Liver (tissue), 9 donors: Measurements from ENCODE around the gene NHS. TPM values are rescaled to one million over a fixed set of nuclear protein-coding genes. Genes with fewer than 3 reads are reported as not detected.

Experiments used
- DNase-seq: peaks from one replicate; pipeline ENCODE4 v3.0.0-alpha.2; 2017; ENCODE audit warnings: low spot score
- H3K27ac ChIP-seq, 2 donors: one replicate each; pipeline ENCODE4 v1.7.0; 2013; ENCODE audit warnings: inconsistent platforms in 2 of 2, low read length in 2 of 2, control low read depth in 1 of 2, low read depth in 1 of 2, mild to moderate bottlenecking in 1 of 2
- H3K27me3 ChIP-seq, 4 donors: one replicate each; pipeline versions ENCODE4 v1.6.1 to v1.7.0; 2013; ENCODE audit warnings: low read length in 3 of 4, inconsistent platforms in 1 of 4, mild to moderate bottlenecking in 1 of 4, moderate library complexity in 1 of 4; ENCODE audit not compliant: control insufficient read depth in 4 of 4, insufficient read depth in 4 of 4
- H3K36me3 ChIP-seq, 4 donors: one replicate each; pipeline versions ENCODE4 v1.6.1 to v1.7.0; 2013; ENCODE audit warnings: low read length in 3 of 4, mild to moderate bottlenecking in 3 of 4, low read depth in 1 of 4, moderate library complexity in 1 of 4; ENCODE audit not compliant: control insufficient read depth in 4 of 4, insufficient read depth in 3 of 4
- H3K4me1 ChIP-seq, 4 donors: one replicate each; pipeline versions ENCODE4 v1.6.1 to v1.7.0; 2013; ENCODE audit warnings: low read length in 3 of 4, mild to moderate bottlenecking in 3 of 4, moderate library complexity in 1 of 4; ENCODE audit not compliant: control insufficient read depth in 4 of 4, insufficient read depth in 4 of 4
- H3K4me3 ChIP-seq, 3 donors: one replicate each; pipeline versions ENCODE4 v1.6.1 to v1.7.0; 2013; ENCODE audit warnings: low read length in 3 of 3, control low read depth in 1 of 3, low read depth in 1 of 3, mild to moderate bottlenecking in 1 of 3
- H3K9ac ChIP-seq, 2 donors: one replicate each; pipeline ENCODE4 v1.7.0; 2013; ENCODE audit warnings: low read length in 2 of 2, mild to moderate bottlenecking in 2 of 2, moderate library complexity in 2 of 2, control low read depth in 1 of 2, low read depth in 1 of 2
- H3K9me3 ChIP-seq, 4 donors: one replicate each; pipeline versions ENCODE4 v1.6.1 to v1.7.0; 2013; ENCODE audit warnings: low read length in 3 of 4; ENCODE audit not compliant: control insufficient read depth in 4 of 4
- EGR1 ChIP-seq, 2 donors: IDR thresholded peaks; 2 replicates each; pipeline ENCODE4 v1.6.1; 2016 to 2018; ENCODE audit warnings: antibody characterized with exemption in 2 of 2, low read depth in 2 of 2
- FOXA1 ChIP-seq: IDR thresholded peaks from 2 replicates; pipeline ENCODE4 v1.6.1; 2016; ENCODE audit warnings: antibody characterized with exemption
- FOXA2 ChIP-seq: IDR thresholded peaks from 2 replicates; pipeline ENCODE4 v1.6.1; 2016; ENCODE audit warnings: antibody characterized with exemption
- GABPA ChIP-seq, 2 donors: IDR thresholded peaks in 1 of 2; conservative IDR thresholded peaks in 1 of 2; 2 replicates each; pipeline ENCODE4 v1.6.1; 2016; ENCODE audit warnings: antibody characterized with exemption in 2 of 2, mild to moderate bottlenecking in 1 of 2, moderate library complexity in 1 of 2
- HNF4A ChIP-seq, 2 donors: conservative IDR thresholded peaks; 2 replicates each; pipeline ENCODE4 v1.6.1; 2016; ENCODE audit warnings: antibody characterized with exemption in 2 of 2, mild to moderate bottlenecking in 2 of 2
- HNF4G ChIP-seq: IDR thresholded peaks from 2 replicates; pipeline ENCODE4 v1.6.1; 2016; ENCODE audit warnings: antibody characterized with exemption
- JUND ChIP-seq, 2 donors: IDR thresholded peaks; 2 replicates each; pipeline ENCODE4 v1.6.1; 2016; ENCODE audit warnings: antibody characterized with exemption in 2 of 2
- NR2F2 ChIP-seq: IDR thresholded peaks from 2 replicates; pipeline ENCODE4 v1.6.1; 2016; ENCODE audit warnings: antibody characterized with exemption
- RAD21 ChIP-seq, 2 donors: IDR thresholded peaks; 2 replicates each; pipeline ENCODE4 v1.6.1; 2016; ENCODE audit warnings: antibody characterized with exemption in 2 of 2, mild to moderate bottlenecking in 2 of 2
- RXRA ChIP-seq, 2 donors: IDR thresholded peaks; 2 replicates each; pipeline ENCODE4 v1.6.1; 2017 to 2018; ENCODE audit warnings: antibody characterized with exemption in 2 of 2, mild to moderate bottlenecking in 1 of 2
- SP1 ChIP-seq: IDR thresholded peaks from 2 replicates; pipeline ENCODE4 v1.6.1; 2018; ENCODE audit warnings: antibody characterized with exemption, mild to moderate bottlenecking
- TAF1 ChIP-seq: conservative IDR thresholded peaks from 2 replicates; pipeline ENCODE4 v1.6.1; 2016; ENCODE audit warnings: antibody characterized with exemption, mild to moderate bottlenecking
- YY1 ChIP-seq: IDR thresholded peaks from 2 replicates; pipeline ENCODE4 v1.6.1; 2016; ENCODE audit warnings: antibody characterized with exemption, mild to moderate bottlenecking
- WGBS: extraction: QIAGEN DNeasy Blood & Tissue Kit; methylation state at CpG from one replicate; pipeline ENCODE4 v1.1.7; 2013; 5-methylcytosine and 5-hydroxymethylcytosine counted together
- polyA plus RNA-seq, 2 donors: library from polyadenylated mRNA; stranded (reverse) in 1 of 2; unstranded in 1 of 2; fragments of 200-250 nt in 1 of 2; fragments of >200 nt in 1 of 2; fragmentation: Nextera tagmentation in 1 of 2; extraction: Ambion mirVana in 1 of 2; gene quantifications; one replicate each; pipeline versions ENCODE4 v1.2.1 to v1.2.3, GENCODE V29; 2013 to 2015
- total RNA-seq, 2 donors: library from RNA; depleted of rRNA; stranded (reverse); fragments of >200 nt; gene quantifications; one replicate each; pipeline ENCODE4 v1.2.3, GENCODE V29; 2014
- TF ChIP-seq, protein P1 (sequence below): IDR thresholded peaks from 2 replicates; pipeline ENCODE4 v1.6.1; 2016; ENCODE audit warnings: antibody characterized with exemption
- TF ChIP-seq, protein P2 (sequence below): IDR thresholded peaks from 2 replicates; pipeline ENCODE4 v1.6.1; 2016; ENCODE audit warnings: antibody characterized with exemption
- TF ChIP-seq, protein P3 (sequence below): fragments of 150-350 bp; IDR thresholded peaks from 2 replicates; pipeline ENCODE4 v1.5.1; 2017; ENCODE audit warnings: improper control_type of control experiment, low read depth, low read length; ENCODE audit not compliant: missing input control
- TF ChIP-seq, protein P4 (sequence below): IDR thresholded peaks from 2 replicates; pipeline ENCODE4 v1.6.1; 2016; ENCODE audit warnings: antibody characterized with exemption, mild to moderate bottlenecking
- TF ChIP-seq, protein P5 (sequence below): IDR thresholded peaks from 2 replicates; pipeline ENCODE4 v1.6.1; 2016; ENCODE audit warnings: antibody characterized with exemption
- donor health status: healthy.
- donor health status: healthy.
- donor health status: healthy.
- donor health status: healthy.
- donor health status: healthy.

Gene NHS
- total and polyA plus RNA-seq, 4 donors = 0.03 to 0.17 (median 0.10) TPM

DNA sequence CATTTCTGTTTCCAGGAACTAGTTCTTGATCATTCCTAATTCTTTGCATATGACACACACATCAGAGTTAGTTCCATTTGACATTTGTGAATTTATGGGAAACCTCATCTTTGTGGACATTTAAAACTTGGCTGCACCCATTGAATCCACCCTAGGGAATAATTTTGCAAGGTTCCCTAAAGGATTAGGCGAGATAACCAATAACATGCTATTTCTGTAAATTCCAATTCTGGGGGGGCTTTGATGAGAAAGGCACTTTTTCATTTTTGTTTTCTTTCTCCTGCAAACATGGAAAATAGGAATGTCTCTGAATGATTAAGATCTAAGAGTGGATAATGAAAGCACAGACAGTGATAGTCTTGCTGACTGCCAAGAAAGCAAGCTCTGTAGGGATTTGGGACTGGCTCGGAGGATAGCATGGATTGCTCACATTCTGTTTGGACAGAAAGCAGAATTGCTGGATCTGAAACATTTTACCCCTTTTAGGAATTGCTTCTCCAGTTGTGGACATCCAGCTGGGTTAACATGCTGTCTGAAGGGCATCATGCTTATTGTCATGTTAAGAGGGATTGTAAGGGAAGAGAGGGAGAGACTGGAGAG, 145.1 kb downstream of the NHS start:
- no peak overlapping the region for H3K4me3 ChIP-seq
- TF ChIP-seq YY1 = no peak
- no peak for TF ChIP-seq TAF1
- TF ChIP-seq NR2F2 = no peak
- no peak for TF ChIP-seq FOXA1
- no peak for TF ChIP-seq HNF4A (conservative IDR thresholded peaks at IDR 0.05)
- no peak for TF ChIP-seq SP1
- no peak for TF ChIP-seq RXRA (IDR thresholded peaks at IDR 0.05)
- no peak for TF ChIP-seq GABPA (IDR thresholded peaks at IDR 0.05 in 1 of 2, conservative IDR thresholded peaks at IDR 0.05 in 1 of 2)
- no peak for TF ChIP-seq EGR1 (IDR thresholded peaks at IDR 0.05; ENCODE audit: low read depth in 2 of 2)
- no peak for TF ChIP-seq HNF4G
- TF ChIP-seq, protein P1, sequence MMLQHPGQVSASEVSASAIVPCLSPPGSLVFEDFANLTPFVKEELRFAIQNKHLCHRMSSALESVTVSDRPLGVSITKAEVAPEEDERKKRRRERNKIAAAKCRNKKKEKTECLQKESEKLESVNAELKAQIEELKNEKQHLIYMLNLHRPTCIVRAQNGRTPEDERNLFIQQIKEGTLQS = no peak
- TF ChIP-seq, protein P2, sequence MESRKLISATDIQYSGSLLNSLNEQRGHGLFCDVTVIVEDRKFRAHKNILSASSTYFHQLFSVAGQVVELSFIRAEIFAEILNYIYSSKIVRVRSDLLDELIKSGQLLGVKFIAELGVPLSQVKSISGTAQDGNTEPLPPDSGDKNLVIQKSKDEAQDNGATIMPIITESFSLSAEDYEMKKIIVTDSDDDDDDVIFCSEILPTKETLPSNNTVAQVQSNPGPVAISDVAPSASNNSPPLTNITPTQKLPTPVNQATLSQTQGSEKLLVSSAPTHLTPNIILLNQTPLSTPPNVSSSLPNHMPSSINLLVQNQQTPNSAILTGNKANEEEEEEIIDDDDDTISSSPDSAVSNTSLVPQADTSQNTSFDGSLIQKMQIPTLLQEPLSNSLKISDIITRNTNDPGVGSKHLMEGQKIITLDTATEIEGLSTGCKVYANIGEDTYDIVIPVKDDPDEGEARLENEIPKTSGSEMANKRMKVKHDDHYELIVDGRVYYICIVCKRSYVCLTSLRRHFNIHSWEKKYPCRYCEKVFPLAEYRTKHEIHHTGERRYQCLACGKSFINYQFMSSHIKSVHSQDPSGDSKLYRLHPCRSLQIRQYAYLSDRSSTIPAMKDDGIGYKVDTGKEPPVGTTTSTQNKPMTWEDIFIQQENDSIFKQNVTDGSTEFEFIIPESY = no peak
- TF ChIP-seq RAD21 (IDR thresholded peaks at IDR 0.05) = no peak
- TF ChIP-seq, protein P3, sequence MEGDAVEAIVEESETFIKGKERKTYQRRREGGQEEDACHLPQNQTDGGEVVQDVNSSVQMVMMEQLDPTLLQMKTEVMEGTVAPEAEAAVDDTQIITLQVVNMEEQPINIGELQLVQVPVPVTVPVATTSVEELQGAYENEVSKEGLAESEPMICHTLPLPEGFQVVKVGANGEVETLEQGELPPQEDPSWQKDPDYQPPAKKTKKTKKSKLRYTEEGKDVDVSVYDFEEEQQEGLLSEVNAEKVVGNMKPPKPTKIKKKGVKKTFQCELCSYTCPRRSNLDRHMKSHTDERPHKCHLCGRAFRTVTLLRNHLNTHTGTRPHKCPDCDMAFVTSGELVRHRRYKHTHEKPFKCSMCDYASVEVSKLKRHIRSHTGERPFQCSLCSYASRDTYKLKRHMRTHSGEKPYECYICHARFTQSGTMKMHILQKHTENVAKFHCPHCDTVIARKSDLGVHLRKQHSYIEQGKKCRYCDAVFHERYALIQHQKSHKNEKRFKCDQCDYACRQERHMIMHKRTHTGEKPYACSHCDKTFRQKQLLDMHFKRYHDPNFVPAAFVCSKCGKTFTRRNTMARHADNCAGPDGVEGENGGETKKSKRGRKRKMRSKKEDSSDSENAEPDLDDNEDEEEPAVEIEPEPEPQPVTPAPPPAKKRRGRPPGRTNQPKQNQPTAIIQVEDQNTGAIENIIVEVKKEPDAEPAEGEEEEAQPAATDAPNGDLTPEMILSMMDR = no peak
- TF ChIP-seq, protein P4, sequence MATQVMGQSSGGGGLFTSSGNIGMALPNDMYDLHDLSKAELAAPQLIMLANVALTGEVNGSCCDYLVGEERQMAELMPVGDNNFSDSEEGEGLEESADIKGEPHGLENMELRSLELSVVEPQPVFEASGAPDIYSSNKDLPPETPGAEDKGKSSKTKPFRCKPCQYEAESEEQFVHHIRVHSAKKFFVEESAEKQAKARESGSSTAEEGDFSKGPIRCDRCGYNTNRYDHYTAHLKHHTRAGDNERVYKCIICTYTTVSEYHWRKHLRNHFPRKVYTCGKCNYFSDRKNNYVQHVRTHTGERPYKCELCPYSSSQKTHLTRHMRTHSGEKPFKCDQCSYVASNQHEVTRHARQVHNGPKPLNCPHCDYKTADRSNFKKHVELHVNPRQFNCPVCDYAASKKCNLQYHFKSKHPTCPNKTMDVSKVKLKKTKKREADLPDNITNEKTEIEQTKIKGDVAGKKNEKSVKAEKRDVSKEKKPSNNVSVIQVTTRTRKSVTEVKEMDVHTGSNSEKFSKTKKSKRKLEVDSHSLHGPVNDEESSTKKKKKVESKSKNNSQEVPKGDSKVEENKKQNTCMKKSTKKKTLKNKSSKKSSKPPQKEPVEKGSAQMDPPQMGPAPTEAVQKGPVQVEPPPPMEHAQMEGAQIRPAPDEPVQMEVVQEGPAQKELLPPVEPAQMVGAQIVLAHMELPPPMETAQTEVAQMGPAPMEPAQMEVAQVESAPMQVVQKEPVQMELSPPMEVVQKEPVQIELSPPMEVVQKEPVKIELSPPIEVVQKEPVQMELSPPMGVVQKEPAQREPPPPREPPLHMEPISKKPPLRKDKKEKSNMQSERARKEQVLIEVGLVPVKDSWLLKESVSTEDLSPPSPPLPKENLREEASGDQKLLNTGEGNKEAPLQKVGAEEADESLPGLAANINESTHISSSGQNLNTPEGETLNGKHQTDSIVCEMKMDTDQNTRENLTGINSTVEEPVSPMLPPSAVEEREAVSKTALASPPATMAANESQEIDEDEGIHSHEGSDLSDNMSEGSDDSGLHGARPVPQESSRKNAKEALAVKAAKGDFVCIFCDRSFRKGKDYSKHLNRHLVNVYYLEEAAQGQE = no peak
- TF ChIP-seq, protein P5, sequence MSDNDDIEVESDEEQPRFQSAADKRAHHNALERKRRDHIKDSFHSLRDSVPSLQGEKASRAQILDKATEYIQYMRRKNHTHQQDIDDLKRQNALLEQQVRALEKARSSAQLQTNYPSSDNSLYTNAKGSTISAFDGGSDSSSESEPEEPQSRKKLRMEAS = no peak
- TF ChIP-seq JUND (IDR thresholded peaks at IDR 0.05) = no peak
- no peak for TF ChIP-seq FOXA2
- H3K9ac ChIP-seq = no peak overlapping the region
- no peaks in the 10 kb centered on the region for H3K4me1 ChIP-seq
- no peak overlapping the region for H3K27ac ChIP-seq
- 80% methylated on average over 2 of the region's 2 CpGs for WGBS
- no peaks in the 10 kb centered on the region for H3K9me3 ChIP-seq
- no peaks in the 10 kb centered on the region for H3K27me3 ChIP-seq
- DNase-seq = no peak
- no peaks in the 10 kb centered on the region for H3K36me3 ChIP-seq
